ENCODE measurements around the gene PGAM5.

DNA sequence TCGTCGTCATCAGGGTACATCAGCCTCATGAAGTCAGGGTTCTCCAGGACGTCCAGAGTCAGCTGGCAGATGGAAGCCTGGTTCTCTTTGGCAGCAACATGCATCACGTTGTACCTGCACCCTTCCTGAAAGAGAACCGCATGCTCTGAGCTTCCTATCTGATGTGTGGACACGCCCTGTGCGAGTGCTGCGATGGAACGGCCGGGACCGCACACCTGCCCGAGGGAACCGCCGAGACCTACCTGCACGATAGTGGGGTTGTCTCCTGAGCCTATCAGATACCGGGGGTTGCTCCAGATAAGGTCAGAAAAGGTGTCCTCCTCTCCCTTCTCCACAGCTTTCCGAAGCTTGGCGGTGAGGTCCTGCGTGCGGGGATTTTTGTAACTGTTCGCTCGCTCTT lies 37.3 kb downstream of the PGAM5 start:
- TF ChIP-seq ZNF707 (CRISPR knock-in tag; conservative IDR thresholded peaks at IDR 0.05) (no peak), RBM15 (IDR thresholded peaks at IDR 0.05; ENCODE audit: insufficient read depth, low read length) (no peak), NR3C1 (CRISPR knock-in tag; IDR thresholded peaks at IDR 0.05) (no peak), OTX1 (CRISPR knock-in tag; IDR thresholded peaks at IDR 0.05) (no peak), FOXK2 (conservative IDR thresholded peaks at IDR 0.05 in 1 of 2, IDR thresholded peaks at IDR 0.05 in 1 of 2; ENCODE audit: low read depth in 2 of 2) (no peak), CBX3 (IDR thresholded peaks at IDR 0.05; ENCODE audit: borderline replicate concordance in 1 of 2, low read length in 2 of 2) (no peak), ZFP1 (CRISPR knock-in tag; IDR thresholded peaks at IDR 0.05) (no peak), ASH1L (IDR thresholded peaks at IDR 0.05; ENCODE audit: borderline replicate concordance, low read depth, partially characterized antibody) (no peak)
- TF ChIP-seq, protein P1, sequence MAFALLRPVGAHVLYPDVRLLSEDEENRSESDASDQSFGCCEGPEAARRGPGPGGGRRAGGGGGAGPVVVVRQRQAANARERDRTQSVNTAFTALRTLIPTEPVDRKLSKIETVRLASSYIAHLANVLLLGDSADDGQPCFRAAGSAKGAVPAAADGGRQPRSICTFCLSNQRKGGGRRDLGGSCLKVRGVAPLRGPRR (CRISPR knock-in tag; IDR thresholded peaks at IDR 0.05) = no peak
- TF ChIP-seq, protein P2, sequence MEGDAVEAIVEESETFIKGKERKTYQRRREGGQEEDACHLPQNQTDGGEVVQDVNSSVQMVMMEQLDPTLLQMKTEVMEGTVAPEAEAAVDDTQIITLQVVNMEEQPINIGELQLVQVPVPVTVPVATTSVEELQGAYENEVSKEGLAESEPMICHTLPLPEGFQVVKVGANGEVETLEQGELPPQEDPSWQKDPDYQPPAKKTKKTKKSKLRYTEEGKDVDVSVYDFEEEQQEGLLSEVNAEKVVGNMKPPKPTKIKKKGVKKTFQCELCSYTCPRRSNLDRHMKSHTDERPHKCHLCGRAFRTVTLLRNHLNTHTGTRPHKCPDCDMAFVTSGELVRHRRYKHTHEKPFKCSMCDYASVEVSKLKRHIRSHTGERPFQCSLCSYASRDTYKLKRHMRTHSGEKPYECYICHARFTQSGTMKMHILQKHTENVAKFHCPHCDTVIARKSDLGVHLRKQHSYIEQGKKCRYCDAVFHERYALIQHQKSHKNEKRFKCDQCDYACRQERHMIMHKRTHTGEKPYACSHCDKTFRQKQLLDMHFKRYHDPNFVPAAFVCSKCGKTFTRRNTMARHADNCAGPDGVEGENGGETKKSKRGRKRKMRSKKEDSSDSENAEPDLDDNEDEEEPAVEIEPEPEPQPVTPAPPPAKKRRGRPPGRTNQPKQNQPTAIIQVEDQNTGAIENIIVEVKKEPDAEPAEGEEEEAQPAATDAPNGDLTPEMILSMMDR (IDR thresholded peaks at IDR 0.05 in 2 of 3, conservative IDR thresholded peaks at IDR 0.05 in 1 of 3; ENCODE audit: insufficient read depth in 2 of 3, low read depth in 1 of 3, low read length in 3 of 3) = no peak
- TF ChIP-seq, protein P3, sequence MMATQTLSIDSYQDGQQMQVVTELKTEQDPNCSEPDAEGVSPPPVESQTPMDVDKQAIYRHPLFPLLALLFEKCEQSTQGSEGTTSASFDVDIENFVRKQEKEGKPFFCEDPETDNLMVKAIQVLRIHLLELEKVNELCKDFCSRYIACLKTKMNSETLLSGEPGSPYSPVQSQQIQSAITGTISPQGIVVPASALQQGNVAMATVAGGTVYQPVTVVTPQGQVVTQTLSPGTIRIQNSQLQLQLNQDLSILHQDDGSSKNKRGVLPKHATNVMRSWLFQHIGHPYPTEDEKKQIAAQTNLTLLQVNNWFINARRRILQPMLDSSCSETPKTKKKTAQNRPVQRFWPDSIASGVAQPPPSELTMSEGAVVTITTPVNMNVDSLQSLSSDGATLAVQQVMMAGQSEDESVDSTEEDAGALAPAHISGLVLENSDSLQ (IDR thresholded peaks at IDR 0.05) = no peak
